Measurements from ENCODE around the gene RPS15. TPM values are rescaled to one million over a fixed set of nuclear protein-coding genes. Genes with fewer than 3 reads are reported as not detected.
A peak's percentile ranks its signal among the peaks of the same experiment; 100 is the strongest.

RPS15 gene
- total RNA-seq (2014; rRNA removed; shearing (Covaris generic)) = 2,554 and 2,923 TPM in 2 replicates

DNA sequence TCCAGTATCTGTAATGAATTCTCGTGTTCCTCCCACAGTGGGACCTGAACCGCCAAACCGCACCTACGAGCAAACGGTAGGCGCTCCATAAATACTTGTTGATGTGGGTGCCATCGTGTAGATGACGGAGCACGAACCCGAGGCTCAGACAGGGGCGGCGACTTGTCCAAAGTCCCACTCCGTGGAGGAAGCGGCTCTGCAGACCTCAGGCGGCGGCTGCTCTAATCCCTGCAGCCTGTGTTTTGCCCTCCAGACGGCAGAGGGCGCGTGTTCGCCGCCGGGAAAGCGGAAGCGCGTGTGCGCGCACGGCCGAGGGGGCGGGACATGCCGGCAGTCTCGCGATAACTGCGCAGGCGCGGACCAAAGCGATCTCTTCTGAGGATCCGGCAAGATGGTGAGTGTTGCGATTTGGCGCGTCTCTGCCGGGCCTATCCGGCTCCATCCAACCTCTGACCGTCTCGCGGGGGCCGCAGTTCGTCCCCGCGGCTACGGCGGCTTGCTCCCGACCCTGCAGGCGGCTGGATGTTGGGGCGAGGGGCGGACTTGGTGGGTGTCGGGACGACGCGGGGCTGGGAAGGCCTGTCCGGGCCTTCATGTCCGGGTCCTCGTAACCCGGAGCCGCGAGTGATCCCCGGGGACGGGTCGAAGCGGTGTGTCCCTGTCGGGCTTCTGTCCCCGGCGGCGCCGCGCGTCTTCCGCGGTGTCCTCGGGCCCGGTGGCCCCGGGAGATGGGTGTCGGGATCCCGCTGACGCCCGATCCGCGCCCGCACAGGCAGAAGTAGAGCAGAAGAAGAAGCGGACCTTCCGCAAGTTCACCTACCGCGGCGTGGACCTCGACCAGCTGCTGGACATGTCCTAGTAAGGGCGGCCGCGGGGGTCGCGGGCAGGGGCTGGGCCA is at the start of gene RPS15:
TSS of gene RPS15 (plus strand) at position 362 of the 898 bp plus-strand sequence. CDS start at position 392, 30 bp downstream.
- DNase-seq (ENCODE audit: low spot score) = peak; percentile 87

DNA sequence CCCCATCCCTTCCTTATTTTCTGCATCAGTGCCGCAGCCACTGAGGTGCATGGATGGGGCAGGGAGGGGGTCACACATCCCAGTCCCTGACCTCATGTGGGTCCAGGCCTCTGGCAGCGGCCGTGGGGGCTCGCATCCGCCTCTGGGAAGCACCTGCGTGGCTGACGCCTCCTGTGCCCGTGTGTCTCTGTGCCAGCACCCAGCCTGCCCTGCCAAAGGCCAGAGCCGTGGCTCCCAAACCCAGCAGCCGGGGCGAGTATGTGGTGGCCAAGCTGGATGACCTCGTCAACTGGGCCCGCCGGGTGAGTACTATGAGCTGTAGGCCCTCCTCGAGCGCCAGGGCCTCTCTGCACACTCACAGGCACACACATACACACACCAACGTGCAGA is 49.6 kb upstream of the RPS15 start:
- no peak for DNase-seq (ENCODE audit: low spot score)

DNA sequence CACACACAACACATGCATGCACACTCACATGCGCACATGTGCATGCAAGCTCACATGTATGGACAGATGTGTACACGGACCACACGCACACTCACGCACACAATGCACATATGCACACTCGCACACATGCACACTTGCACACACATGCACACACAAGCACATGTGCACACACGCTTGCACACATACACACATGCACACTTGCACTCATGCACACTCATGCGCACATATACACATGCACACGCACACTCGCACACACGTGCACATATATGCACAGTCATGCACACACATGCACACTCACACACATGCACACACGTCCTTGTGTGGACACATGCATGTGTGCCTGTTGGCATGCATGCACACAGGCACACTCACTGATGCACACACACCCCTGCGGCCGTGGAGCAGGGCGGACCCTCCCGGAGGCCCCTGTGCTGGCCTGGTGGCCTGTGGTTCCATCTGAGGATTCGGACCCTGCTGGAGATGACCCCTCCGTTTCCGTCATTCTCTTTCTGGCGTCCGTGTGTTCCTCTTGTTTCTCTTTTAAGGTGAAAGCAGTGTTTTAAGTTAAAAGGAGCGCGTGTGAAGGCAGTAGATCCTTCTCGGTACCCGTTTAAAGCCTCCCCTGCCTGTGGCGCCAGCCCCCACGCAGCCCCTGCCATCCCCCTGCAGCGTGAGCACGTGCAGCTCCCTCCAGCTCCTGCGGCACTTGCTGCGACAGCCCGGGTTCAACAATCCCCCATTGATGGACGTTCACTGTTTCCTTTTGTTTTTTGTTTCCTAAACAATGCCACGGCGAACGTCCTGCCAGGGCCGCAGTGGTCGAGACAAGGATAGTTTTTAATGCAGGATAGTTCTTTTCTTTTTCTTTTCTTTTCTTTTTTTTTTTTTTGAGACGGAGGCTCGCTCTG is 48.9 kb upstream of the RPS15 start:
- DNase-seq (ENCODE audit: low spot score) = no peak

DNA sequence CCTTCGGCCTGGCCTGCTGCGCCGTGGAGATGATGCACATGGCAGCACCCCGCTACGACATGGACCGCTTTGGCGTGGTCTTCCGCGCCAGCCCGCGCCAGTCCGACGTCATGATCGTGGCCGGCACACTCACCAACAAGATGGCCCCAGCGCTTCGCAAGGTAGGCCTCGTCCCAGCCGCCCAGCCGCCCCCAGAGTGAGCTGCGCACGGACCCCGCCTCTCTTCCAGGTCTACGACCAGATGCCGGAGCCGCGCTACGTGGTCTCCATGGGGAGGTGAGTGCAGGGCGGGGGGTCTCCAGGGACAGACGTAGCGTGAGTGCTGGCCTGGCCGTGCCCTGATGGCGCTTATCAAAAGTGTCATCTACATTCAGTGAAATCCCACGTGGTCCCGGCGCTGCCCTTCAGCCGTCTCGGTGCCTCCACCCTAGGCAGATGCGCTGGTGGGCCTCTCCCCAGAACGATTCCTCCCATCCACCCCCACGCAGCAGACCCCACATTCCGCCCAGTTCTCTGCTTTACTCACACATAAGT is 47.2 kb upstream of the RPS15 start:
- no peak for DNase-seq (ENCODE audit: low spot score)

DNA sequence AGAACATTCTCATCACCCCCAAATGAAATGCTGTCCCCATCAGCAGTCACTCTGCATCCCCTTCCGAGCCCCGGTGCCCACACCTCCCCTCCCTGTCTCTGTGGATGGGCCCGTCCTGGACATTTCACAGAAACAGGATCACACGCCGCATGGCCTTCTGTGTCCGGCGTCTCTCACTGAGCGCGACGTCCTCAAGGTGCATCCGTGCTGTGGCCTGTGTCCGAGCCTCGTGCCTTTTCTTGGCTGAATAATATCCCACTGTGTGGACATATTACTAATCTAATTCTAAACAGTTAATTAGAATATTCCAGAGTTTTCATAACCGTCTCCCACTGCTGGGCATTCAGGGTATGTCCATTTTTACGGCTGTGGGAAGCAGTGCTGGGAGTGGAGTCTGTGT is 45.8 kb upstream of the RPS15 start:
- no peak for DNase-seq (ENCODE audit: low spot score)

DNA sequence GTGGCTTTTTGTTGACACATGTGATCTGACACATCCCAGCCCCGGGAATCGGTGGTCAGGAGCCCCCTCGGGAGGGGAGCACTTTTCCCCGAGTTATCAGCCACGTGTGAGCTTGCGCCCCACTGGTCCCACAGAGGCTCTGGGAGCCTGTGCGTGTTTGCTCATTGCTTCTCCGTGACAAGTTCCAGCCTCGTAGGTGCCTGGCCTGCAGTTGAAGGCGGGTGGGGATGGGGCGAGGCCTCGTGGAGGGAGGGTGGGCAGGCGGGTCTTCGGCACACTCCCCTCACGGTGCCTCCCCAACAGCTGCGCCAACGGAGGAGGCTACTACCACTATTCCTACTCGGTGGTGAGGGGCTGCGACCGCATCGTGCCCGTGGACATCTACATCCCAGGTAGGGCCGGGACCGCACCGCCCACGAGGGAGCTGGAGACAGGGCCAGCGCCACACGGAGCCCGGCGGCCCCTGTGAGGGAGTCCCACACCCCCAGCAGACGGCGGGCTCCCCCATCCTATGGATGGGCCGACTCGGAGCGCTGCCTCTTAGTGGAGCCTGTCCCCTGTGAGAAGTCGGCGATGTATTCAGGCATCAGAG is 45.2 kb upstream of the RPS15 start:
- DNase-seq (ENCODE audit: low spot score) = no peak

DNA sequence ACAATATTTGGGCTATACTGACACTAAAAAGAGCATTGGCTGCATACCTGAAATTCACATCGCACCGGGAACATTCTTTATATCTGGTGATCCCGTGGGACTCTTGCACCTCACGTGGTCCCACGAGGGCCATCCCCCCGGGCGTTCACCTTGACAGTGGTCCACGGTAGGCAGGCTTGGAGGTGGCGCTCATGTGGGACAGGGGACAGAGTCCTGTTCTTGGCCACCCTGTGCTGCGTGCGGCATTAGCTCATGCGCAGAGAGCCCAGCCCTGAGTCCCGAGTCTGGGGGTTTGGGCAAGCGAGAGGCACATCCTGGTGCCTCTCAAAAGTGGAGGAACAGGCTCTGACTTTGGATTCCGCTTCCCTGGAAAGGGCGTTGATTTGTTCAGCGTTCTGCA is 44.4 kb upstream of the RPS15 start:
- DNase-seq (ENCODE audit: low spot score) = no peak

DNA sequence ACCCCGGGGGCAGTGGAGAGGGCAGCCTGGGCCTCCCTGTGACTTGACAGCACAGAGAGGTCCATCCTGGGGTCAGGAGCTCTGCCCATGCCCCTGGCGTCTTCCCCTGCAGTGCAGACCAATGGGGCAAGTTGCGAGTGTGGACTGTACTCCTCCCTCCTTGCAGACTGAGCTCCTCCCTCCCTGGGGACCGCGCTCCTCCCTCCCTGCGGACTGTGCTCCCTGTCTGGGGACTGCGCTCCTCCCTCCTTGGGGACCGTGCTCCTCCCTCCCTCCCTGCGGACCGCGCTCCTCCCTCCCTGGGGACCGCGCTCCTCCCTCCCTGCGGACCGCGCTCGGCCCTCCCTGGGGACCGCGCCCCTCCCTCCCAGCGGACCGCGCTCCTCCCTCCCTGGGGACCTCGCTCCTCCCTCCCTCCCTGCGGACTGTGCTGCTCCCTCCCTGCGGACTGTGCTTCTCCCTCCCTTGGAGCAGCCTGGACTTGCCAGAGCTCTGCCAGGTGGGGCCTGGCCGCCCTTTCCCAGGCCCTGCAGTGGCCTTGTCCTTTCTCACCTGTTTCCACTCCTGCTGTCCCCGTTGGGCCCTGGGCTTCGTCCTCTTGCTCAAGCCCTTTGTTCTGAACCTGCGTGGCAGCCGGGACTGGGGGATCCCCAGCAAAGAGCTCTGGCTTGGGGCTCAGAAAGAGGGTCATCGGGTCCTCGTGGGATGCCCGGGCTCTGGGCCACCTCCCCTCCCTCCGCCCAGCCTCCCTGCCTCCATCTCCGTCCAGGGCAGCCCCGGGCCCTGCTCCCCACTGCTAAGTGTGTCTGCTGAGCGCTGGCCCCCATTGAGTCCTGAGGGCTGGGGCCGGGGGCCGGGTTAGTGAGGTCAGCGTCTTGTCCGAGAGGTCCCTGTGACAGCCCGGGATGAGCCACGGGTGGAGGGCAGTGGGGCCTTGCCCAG is 43.7 kb upstream of the RPS15 start:
- no peak for DNase-seq (ENCODE audit: low spot score)

DNA sequence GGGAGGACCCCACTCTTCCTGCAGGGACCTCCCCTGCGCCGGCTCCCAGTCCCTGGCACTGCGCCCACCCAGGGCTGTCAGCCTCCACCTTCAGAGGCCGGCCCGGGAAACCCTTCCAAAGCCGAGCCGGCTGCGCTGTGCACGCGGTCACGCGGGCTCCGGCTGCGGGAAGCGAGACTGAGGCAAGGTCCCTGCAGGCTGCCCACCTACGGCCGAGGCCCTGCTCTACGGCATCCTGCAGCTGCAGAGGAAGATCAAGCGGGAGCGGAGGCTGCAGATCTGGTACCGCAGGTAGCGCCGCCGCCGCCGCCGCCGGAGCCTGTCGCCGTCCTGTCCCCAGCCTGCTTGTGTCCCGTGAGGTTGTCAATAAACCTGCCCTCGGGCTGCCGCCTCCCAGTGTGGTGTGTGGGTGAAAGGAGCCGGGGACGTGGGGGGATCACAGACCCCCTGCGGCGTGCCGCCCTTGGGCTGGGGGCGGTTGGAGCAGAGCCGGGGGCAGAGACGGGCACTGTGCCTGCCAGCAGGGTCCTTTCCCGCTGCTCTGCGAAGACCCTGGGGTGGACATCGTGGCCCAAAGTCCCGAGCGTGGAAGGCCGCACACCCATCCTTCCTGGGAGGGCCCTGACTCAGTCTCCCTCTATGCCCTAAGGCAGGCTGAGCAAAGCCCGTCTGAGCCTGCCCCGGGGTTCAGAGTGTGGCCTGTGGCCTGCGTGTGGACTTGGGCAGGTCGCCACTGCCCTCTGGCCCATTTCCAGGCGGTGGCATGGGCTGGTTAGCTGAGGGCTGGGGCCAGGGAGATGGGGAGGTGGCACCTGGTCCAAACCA is 42.8 kb upstream of the RPS15 start:
- no peak for DNase-seq (ENCODE audit: low spot score)

DNA sequence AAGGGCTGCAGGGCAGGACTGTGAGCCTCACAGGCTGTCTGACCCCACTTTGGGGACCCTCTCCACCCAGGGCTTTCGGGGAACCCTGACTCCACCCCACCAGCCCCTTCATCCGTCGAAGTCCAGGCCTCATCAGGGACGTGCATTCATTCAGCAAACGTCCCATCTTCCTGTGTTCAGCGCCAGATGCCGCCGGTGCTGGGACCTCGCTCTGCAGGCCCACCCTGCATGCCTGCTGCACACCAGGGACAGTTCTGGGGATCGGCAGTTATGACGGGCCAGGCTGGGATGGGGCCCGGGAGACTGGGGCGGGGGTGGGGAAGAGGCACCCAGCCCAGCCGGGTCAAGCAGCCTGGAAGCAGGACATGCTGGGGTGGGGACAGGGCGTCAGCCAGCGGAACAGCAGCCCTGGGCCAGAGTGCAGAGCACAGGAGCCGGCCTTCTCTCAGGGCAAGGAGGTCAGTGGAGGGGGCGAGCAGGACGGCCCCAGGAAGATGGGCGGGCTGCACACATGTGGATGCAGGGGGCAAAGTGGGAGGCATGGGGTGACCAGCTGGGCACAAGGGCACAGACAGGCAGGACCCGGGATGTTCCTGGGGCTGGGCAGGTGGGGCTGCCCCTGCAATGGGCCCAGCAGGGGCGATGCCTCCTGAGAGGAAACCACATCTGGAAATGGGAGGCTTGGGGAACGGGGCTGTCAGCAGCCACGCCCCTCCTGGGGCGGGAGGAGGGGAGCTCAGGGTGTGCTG is 42.0 kb upstream of the RPS15 start:
- DNase-seq (ENCODE audit: low spot score) = no peak

DNA sequence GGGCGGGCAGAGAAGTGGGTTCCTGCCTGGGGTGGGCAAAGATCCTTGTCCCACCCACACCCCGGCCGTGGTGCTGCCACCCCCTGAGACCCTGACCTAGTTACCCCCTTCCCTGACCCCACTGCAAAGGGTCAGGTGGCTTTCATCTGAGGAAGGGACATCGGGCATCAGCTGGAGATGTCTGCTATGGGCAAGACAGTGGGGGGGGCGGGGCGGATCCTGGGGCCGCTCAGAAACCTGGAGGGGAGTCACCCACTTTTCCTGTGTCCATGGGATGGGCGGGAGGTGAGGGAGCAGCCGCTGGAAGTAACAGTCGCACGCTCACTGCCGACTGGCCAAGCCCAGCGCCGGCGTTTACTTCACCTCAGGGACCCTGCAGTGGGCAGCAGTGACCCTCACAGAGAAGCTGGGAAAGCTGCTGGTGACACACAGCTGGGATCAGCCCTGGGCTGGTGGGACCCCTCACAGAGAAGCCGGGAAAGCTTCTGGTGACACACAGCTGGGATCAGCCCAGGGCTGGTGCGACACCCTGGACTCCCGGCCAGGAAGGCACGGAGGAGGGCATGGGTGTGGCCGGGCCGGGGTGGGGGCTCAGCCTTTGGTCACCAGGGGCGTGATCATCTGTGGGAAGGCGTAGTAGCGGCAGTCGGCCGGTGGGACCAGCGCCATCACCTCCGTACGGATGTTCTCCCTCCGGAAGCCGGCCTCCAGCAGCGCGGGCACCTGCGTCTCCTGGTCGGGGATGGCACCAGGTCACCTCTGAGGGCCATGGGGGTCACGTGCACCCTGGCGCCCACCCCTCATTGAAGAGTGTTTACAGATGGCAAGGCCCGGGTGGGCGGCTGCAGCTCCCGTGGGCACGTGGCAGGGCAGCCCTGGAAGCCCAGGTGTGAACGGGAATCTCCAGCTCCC is 41.2 kb upstream of the RPS15 start:
- DNase-seq (ENCODE audit: low spot score) = no peak

DNA sequence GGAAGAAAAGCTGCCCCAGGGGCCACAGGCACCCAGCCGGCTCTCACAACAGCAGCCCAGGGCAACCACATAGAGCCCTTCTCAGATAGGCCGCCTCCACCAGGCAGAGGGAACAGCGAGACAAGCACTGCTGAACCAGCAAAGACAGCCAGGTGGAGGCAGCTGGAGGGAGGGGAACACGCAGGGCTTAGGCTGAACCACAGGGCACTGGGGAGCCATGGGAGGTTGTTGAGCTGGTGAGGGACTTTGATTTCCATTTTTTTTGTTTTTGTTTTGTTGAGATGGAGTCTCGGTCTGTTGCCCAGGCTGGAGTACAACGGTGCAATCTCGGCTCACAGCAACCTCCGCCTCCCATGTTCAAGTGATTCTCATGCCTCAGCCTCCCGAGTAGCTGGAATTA is 40.4 kb upstream of the RPS15 start:
- DNase-seq (ENCODE audit: low spot score) = no peak

DNA sequence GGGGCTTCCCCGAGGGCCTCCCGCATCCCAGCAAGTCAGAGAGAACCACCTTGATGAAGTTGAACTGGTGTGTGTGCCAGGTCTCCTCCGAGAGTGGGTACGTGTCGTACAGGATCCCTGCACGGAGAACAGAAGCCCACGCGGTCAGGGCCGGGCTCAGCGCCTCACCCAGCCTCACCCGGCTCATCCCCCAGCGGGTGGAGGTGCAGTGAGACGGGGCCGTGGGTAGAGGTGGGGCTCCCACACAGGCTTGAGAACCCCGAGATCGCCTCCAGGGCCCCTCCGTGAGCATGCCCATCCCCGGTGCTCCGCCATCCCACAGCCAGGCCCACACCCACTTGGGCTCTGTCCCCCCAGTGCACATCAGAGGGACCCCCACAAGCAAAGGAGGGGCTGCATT is 39.1 kb upstream of the RPS15 start:
- no peak for DNase-seq (ENCODE audit: low spot score)

DNA sequence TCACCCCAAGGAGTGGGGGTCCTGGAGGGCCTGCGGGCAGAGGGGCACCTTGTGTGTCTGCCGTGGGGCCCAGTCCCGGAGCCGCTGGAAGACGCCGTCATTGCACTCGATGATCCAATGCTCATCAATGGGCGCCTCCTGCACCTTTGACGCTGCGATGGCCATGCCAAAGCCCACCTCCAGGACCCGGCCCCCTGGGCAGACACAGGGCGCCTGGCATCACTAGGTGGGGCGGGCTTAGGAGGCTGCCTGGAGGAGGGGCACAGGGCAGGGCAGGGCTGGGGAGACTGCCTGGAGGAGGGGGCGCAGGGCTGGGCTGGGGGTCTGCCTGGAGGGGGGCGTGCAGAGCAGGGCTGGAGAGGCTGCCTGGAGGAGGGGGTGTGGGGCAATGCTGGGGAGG is 38.5 kb upstream of the RPS15 start:
- DNase-seq (ENCODE audit: low spot score) = no peak

DNA sequence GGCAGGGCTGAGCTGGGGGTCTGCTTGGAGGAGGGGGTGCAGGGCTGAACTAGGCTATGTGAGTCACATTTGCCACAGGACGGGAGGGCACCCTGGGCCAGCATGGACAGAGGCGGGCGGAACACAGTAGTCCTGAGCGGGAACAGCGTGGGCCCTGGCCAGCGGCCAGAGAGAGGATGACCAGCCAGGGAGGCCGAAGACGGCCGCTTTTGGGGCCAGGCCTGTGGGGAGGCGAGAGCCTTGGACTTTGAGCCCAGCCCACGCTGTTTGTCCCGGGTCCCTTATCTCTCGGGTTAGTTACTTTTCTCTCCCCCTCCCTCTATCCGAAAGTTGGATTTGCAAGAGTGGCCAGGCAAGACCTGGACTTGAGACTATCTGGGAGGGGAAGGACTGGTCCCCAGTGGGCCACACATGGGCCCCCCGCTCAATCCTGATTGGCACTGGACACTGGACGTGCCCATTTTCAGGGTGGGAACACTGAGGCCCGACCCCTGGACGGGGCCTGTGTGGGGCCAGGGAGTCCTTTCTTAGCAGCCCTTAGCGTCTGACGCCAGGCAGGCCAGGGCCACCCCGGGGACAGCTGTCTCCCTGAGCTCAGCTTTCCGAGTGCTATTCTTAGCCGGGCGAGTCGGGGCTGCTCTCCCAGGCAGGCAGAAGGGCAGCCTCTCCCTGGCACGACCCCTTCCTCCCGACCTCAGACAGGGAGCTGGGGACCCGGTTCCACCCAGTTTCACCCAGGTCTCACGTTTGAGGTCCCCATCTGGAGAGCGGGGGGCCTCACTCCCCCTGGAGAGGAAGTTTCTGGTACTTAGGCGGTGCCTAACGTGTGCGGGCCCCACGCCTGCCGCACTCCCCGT is 37.7 kb upstream of the RPS15 start:
- peak; percentile 55 for DNase-seq (ENCODE audit: low spot score)

DNA sequence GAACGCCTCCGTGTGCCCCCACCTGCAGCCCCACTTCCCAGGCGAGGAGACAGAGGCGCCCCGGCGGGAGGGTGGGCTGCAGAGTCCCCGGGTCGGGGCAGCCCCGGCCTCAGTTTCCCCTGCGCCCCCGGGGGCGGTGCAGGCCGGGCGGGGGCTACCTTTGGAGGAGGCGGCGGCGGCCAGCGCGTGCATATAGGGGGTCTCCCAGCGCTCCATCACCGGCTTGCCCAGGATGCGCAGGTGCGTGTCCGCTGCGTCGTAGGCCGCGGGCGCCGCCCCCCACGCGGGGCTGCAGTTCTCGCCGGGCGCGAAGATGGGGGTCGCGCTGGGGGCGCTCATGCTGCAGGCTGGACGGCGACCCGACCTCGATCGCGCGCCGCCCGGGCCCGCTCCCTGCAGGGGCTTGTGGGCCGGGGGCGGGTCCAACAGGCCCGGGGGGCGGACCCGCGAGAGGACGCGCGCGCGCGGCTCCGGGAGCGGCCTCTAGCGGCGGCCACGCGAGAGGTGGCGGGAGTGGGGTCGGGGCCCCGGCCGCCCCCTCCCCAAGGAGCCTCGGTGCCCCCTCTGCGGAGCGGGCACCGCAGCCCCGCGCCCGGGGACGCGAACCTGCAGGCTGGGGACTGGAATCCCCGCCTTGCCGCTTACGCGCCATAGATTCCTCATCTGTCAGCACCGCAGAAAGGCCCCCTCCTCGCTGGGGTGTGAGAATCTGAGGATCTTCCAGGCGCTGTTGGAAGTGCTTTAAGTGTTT is 36.9 kb upstream of the RPS15 start, which contains the start of gene GAMT:
TSS of gene GAMT (minus strand) at position 405 of the 751 bp plus-strand sequence. CDS start at position 339, 66 bp downstream.
- DNase-seq (ENCODE audit: low spot score) = no peak

All from A172 (cell line).